RWPE2 (cell line): ENCODE measurements around the gene AK8.
"Not testable (repeated sequence)": the region's sequence is repeated elsewhere in the genome, so short reads cannot be mapped to it uniquely, and the experiment has no call there.

Experiments
- ATAC-seq: fragments of 200-7000 bp; cut with Tn5 transposase; 3 replicates; pipeline ENCODE4 v1.9.1; 2021; ENCODE audit warnings: low read depth
- DNase-seq: peaks from one replicate; pipeline ENCODE4 v3.0.0-alpha.2; 2020; ENCODE audit warnings: low spot score
- H3K27ac ChIP-seq: fragments of 450-650 bp; 2 replicates; pipeline ENCODE4 v1.5.1; 2017; ENCODE audit warnings: mild to moderate bottlenecking; ENCODE audit not compliant: poor library complexity, severe bottlenecking
- H3K27me3 ChIP-seq: fragments of 250-450 bp; sonication (Bioruptor Pico); 2 replicates; pipeline ENCODE4 v1.5.1; 2021; ENCODE audit warnings: mild to moderate bottlenecking, moderate library complexity; ENCODE audit not compliant: insufficient read depth, poor library complexity, severe bottlenecking
- H3K36me3 ChIP-seq: fragments of 250-450 bp; sonication (Bioruptor Pico); 2 replicates; pipeline ENCODE4 v1.5.1; 2020; ENCODE audit warnings: low read depth, mild to moderate bottlenecking, moderate library complexity
- H3K4me1 ChIP-seq: fragments of 250-450 bp; sonication (Bioruptor Pico); 2 replicates; pipeline ENCODE4 v1.5.1; 2021; ENCODE audit warnings: mild to moderate bottlenecking, moderate library complexity; ENCODE audit not compliant: insufficient read depth, poor library complexity, severe bottlenecking
- H3K4me3 ChIP-seq: fragments of 250-450 bp; sonication (Bioruptor Pico); 2 replicates; pipeline ENCODE4 v1.5.1; 2021; ENCODE audit warnings: mild to moderate bottlenecking, moderate library complexity; ENCODE audit not compliant: severe bottlenecking
- H3K9me3 ChIP-seq: fragments of 250-450 bp; sonication (Bioruptor Pico); 2 replicates; pipeline ENCODE4 v1.5.1; 2021; ENCODE audit warnings: mild to moderate bottlenecking, moderate library complexity; ENCODE audit not compliant: severe bottlenecking
- CTCF ChIP-seq: fragments of 450-650 bp; IDR thresholded peaks from one replicate; pipeline ENCODE4 v1.5.1; 2017; ENCODE audit warnings: mild to moderate bottlenecking, moderate library complexity; ENCODE audit not compliant: poor library complexity, severe bottlenecking

Gene AK8

DNA sequence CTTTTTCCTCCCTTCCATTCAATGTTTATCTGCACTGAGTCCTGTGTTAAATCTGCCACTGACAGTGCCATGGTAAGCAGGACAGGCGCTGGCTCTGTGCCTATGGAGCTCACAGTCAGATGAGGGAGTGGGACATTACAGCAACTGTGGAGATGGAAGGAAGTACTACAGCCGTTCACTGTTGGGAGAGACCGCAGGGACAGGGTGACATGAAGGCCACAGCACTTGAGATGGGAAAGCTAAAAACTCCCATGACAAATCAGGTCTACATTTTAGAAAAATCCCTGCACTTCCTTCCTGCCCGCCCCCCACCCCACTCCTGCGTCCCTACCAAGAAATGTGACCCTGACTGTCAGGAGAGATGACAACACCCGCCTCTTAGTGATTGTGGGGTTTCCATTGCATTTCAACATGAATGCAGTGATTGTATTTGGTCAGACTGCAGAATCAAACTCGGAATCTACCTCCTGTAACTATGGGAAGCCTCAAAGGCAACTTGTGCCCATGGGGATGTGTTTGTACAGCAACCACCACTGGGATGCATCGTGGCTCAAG, 151.4 kb downstream of the AK8 start:
- no peak for TF ChIP-seq CTCF
- DNase-seq: no peak
- no peak overlapping the region for H3K4me3 ChIP-seq
- H3K27me3 ChIP-seq: no peaks in the 10 kb centered on the region
- H3K27ac ChIP-seq: no peak overlapping the region
- no peaks in the 10 kb centered on the region for H3K4me1 ChIP-seq
- H3K36me3 ChIP-seq: no peaks in the 10 kb centered on the region
- no peak for ATAC-seq
- no peaks in the 10 kb centered on the region for H3K9me3 ChIP-seq

- H3K27ac ChIP-seq: no peak overlapping the region
- no peak overlapping the region for H3K4me3 ChIP-seq
- H3K9me3 ChIP-seq: no peaks in the 10 kb centered on the region
- no peaks in the 10 kb centered on the region for H3K36me3 ChIP-seq
- DNase-seq (no peak), ATAC-seq (no peak)
- H3K27me3 ChIP-seq: no peaks in the 10 kb centered on the region
- no peak for TF ChIP-seq CTCF
- no peaks in the 10 kb centered on the region for H3K4me1 ChIP-seq
Observed at GRCh38 chr9:132725306-132725705, 152.8 kb downstream of the AK8 start.

DNA sequence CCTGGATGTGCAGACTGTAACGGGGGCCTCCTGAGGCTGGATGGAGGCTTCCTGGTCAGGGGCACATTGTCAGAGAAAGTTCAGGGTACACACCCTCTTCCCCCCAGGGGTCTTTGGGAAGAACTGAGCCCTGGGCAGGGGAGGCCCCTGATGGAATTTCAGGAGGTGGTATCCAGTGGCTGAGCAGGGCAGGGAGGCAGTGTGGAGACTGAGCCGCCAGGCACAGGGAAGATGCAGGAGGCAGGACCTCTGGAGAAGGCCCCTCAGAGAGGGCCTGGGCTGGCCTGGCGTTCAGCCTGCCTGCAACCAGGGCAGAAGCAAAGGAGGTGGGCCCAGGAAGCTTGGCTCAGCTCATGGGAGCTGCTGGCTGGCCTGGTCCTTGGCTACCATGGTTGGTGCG, 154.3 kb downstream of the AK8 start:
- ATAC-seq: no peak
- Histone ChIP-seq H3K9me3 (no peaks in the 10 kb centered on the region), H3K36me3 (no peaks in the 10 kb centered on the region), H3K4me1 (no peaks in the 10 kb centered on the region), H3K27ac (no peak overlapping the region), H3K27me3 (no peaks in the 10 kb centered on the region), H3K4me3 (no peak overlapping the region)
- TF ChIP-seq CTCF: no peak
- no peak for DNase-seq

- DNase-seq (no peak), ATAC-seq (no peak)
- Histone ChIP-seq H3K9me3 (no peaks in the 10 kb centered on the region), H3K4me1 (no peaks in the 10 kb centered on the region), H3K27ac (no peak overlapping the region), H3K4me3 (no peak overlapping the region), H3K36me3 (no peaks in the 10 kb centered on the region), H3K27me3 (peaks cover 5% of the 10 kb centered on the region)
- TF ChIP-seq CTCF: no peak
Observed at GRCh38 chr9:132722564-132723065, 155.5 kb downstream of the AK8 start.

GRCh38 chr9:132721661-132722060, 156.4 kb downstream of the AK8 start:
- ATAC-seq: no peak
- Histone ChIP-seq H3K4me3 (no peak overlapping the region), H3K27me3 (peaks cover 5% of the 10 kb centered on the region), H3K4me1 (no peaks in the 10 kb centered on the region), H3K27ac (no peak overlapping the region), H3K9me3 (no peaks in the 10 kb centered on the region), H3K36me3 (no peaks in the 10 kb centered on the region)
- no peak for TF ChIP-seq CTCF
- no peak for DNase-seq

GRCh38 chr9:132718381-132718928, 159.6 kb downstream of the AK8 start:
- not testable (repeated sequence) for H3K27me3 ChIP-seq, H3K9me3 ChIP-seq, H3K4me3 ChIP-seq, H3K4me1 ChIP-seq, H3K27ac ChIP-seq, DNase-seq, H3K36me3 ChIP-seq, ATAC-seq
